OCI-LY3 (cell line): Measurements from ENCODE around the gene ZNF79.

Experiments
- H2AFZ ChIP-seq: fragments of 200-600, 300-600 bp; shearing (Covaris generic); 2 replicates; pipeline ENCODE4 v1.6.0; 2014; ENCODE audit warnings: antibody characterized with exemption, low read depth, low read length
- H3K27ac ChIP-seq: fragments of 200-600, 300-600 bp; sonication (generic); 2 replicates; pipeline ENCODE4 v1.5.1; 2014; ENCODE audit warnings: mild to moderate bottlenecking, low read length, moderate library complexity, mixed read lengths
- H3K27me3 ChIP-seq: fragments of 200-600, 300-600 bp; sonication (generic); 2 replicates; pipeline ENCODE4 v1.6.1; 2014; ENCODE audit warnings: low read depth, low read length, mixed read lengths
- H3K36me3 ChIP-seq: fragments of 200-600, 300-600 bp; sonication (generic); replicated peaks from 2 replicates; pipeline ENCODE3; 2014; ENCODE audit warnings: low read depth, low read length, mixed read lengths
- H3K4me1 ChIP-seq: fragments of 300-600, 200-600 bp; sonication (generic); 2 replicates; pipeline ENCODE4 v1.6.1; 2014; ENCODE audit warnings: low read length, mixed read lengths
- H3K4me2 ChIP-seq: fragments of 200-600, 300-600 bp; sonication (generic); 2 replicates; pipeline ENCODE4 v1.6.1; 2014; ENCODE audit warnings: low read length, mixed read lengths
- H3K4me3 ChIP-seq: fragments of 300-600, 200-600 bp; sonication (generic); 2 replicates; pipeline ENCODE4 v1.5.1; 2014; ENCODE audit warnings: antibody characterized with exemption, mild to moderate bottlenecking, low read length, moderate library complexity
- H3K79me2 ChIP-seq: fragments of 300-600, 200-600 bp; shearing (Covaris generic); 2 replicates; pipeline ENCODE4 v1.6.1; 2014; ENCODE audit warnings: mild to moderate bottlenecking, low read length, mixed read lengths
- H3K9ac ChIP-seq: fragments of 300-600, 200-600 bp; shearing (Covaris generic); 2 replicates; pipeline ENCODE4 v1.6.0; 2014; ENCODE audit warnings: mild to moderate bottlenecking, low read length, moderate library complexity
- H3K9me3 ChIP-seq: fragments of 200-600, 300-600 bp; shearing (Covaris generic); 2 replicates; pipeline ENCODE4 v1.6.1; 2014; ENCODE audit warnings: low read length, mixed read lengths; ENCODE audit not compliant: insufficient read depth
- H4K20me1 ChIP-seq: fragments of 200-600, 300-600 bp; sonication (generic); 2 replicates; pipeline ENCODE4 v1.6.1; 2016; ENCODE audit warnings: low read length, mixed read lengths; ENCODE audit not compliant: insufficient read depth
- EZH2phosphoT487 ChIP-seq: fragments of 200-600 bp; shearing (Covaris generic); IDR thresholded peaks from 2 replicates; pipeline ENCODE4 v1.6.1; 2018; ENCODE audit warnings: antibody characterized with exemption, mixed run types, low read depth
- TF ChIP-seq, protein P1 (sequence below): fragments of 200-600, 300-600 bp; sonication (generic); IDR thresholded peaks from 2 replicates; pipeline ENCODE4 v1.5.1; 2014; ENCODE audit warnings: antibody characterized with exemption, low read length, low read depth

Gene ZNF79

GRCh38 chr9:127426756-127427155 lies 2.6 kb downstream of the ZNF79 start:
- Histone ChIP-seq H3K79me2 (peaks cover 50% of the 10 kb centered on the region), H3K4me2 (no peak overlapping the region)

GRCh38 chr9:127428348-127428747 lies 4.2 kb downstream of the ZNF79 start:
- no peak for TF ChIP-seq EZH2phosphoT487
- TF ChIP-seq, protein P1, sequence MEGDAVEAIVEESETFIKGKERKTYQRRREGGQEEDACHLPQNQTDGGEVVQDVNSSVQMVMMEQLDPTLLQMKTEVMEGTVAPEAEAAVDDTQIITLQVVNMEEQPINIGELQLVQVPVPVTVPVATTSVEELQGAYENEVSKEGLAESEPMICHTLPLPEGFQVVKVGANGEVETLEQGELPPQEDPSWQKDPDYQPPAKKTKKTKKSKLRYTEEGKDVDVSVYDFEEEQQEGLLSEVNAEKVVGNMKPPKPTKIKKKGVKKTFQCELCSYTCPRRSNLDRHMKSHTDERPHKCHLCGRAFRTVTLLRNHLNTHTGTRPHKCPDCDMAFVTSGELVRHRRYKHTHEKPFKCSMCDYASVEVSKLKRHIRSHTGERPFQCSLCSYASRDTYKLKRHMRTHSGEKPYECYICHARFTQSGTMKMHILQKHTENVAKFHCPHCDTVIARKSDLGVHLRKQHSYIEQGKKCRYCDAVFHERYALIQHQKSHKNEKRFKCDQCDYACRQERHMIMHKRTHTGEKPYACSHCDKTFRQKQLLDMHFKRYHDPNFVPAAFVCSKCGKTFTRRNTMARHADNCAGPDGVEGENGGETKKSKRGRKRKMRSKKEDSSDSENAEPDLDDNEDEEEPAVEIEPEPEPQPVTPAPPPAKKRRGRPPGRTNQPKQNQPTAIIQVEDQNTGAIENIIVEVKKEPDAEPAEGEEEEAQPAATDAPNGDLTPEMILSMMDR: no peak
- H3K4me3 ChIP-seq: no peak overlapping the region
- H2AFZ ChIP-seq: no peak overlapping the region
- H4K20me1 ChIP-seq: no peaks in the 10 kb centered on the region
- peaks cover 7% of the 10 kb centered on the region for H3K4me1 ChIP-seq
- H3K79me2 ChIP-seq: peaks cover 39% of the 10 kb centered on the region
- no peak overlapping the region for H3K4me2 ChIP-seq
- H3K9me3 ChIP-seq: no peaks in the 10 kb centered on the region
- H3K27ac ChIP-seq: no peak overlapping the region
- H3K36me3 ChIP-seq: peaks cover 19% of the 10 kb centered on the region
- H3K27me3 ChIP-seq: no peaks in the 10 kb centered on the region
- H3K9ac ChIP-seq: no peak overlapping the region

More at GRCh38 chr9:127426756-127427155, 2.6 kb downstream of the ZNF79 start:
- Histone ChIP-seq H3K4me3 (no peak overlapping the region), H3K27ac (no peak overlapping the region), H3K4me1 (peaks cover 15% of the 10 kb centered on the region), H3K9ac (no peak overlapping the region), H3K9me3 (no peaks in the 10 kb centered on the region), H3K27me3 (no peaks in the 10 kb centered on the region), H2AFZ (no peak overlapping the region), H4K20me1 (no peaks in the 10 kb centered on the region), H3K36me3 (peaks cover 16% of the 10 kb centered on the region)
- TF ChIP-seq, protein P1: no peak
- no peak for TF ChIP-seq EZH2phosphoT487

DNA sequence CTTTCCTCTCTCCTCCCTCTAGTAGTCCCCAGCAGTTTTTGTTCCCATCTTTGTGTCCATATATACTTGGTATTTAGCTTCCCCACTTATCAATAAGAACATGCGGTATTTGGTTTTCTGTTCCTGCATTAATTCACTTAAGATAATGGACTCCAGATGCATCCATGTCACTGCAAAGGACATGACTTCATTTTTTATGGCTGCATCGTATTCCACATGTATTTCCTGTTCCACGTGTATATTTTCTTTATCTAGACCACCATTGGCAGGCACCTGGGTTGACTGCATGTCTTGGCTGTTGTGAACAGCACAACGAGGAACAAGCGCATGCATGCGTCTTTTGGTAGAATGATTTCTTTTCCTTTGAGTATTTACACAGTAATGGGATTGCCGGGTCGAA lies 6.2 kb downstream of the ZNF79 start:
- Histone ChIP-seq H3K9ac (no peak overlapping the region), H4K20me1 (no peaks in the 10 kb centered on the region), H3K27ac (no peak overlapping the region), H3K27me3 (no peaks in the 10 kb centered on the region), H3K4me2 (no peak overlapping the region), H3K36me3 (peaks cover 38% of the 10 kb centered on the region), H3K79me2 (peaks cover 22% of the 10 kb centered on the region), H2AFZ (no peak overlapping the region), H3K4me3 (no peak overlapping the region), H3K9me3 (no peaks in the 10 kb centered on the region), H3K4me1 (peaks cover under 1% of the 10 kb centered on the region)
- TF ChIP-seq, protein P1: no peak
- no peak for TF ChIP-seq EZH2phosphoT487

DNA sequence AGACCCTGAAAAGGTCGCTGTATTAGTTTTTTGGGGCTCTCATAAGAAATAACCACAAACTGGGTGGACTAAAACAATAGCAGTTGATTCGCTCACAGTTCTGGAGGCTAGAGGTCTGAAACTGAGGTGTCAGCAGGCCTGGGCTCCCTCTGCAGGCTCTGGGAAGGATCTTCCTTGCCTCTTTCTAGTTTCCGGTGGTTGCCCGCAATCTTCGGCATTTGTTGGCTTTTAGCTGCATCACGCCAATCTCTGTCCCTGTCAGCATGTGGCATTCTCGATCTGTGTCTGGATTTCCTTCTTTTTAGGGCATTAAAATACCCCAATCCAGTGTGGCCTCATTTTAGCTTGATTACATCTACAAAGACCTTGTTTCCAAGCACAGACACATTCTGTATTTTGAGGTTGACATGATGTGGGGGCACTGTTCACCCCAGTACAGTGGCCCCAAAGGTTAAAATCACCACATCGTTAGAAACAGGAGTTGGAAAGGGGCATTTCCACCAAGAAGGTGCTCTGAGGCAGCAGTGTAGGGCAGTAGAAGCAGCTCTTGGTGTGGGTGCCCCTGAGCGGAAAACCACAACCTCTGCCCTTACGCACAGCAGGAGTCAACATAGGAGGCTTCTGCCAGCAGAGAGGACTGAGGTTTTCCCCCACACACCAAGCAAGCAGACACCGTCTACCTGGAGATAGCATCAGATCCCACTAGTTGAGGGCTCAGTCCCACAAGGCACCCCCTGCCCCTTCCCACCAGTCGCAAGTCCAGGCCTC lies 13.5 kb downstream of the ZNF79 start:
- Histone ChIP-seq H3K9me3 (no peaks in the 10 kb centered on the region), H3K36me3 (peaks cover 59% of the 10 kb centered on the region), H3K79me2 (no peaks in the 10 kb centered on the region), H3K27ac (no peak overlapping the region), H3K9ac (no peak overlapping the region), H3K4me2 (no peak overlapping the region), H3K4me1 (no peaks in the 10 kb centered on the region), H4K20me1 (no peaks in the 10 kb centered on the region), H3K4me3 (no peak overlapping the region), H2AFZ (no peak overlapping the region), H3K27me3 (no peaks in the 10 kb centered on the region)
- TF ChIP-seq, protein P1: no peak
- TF ChIP-seq EZH2phosphoT487: no peak
